HepG2 (cell line): ENCODE results near the gene SNRPD2. TPM values are rescaled to one million over a fixed set of nuclear protein-coding genes. Genes with fewer than 3 reads are reported as not detected.
A peak's percentile ranks its signal among the peaks of the same experiment; 100 is the strongest.

ENCODE experiments used
- ATF1 ChIP-seq: IDR thresholded peaks from 2 replicates; pipeline ENCODE4 v1.6.1; 2016; ENCODE audit warnings: mild to moderate bottlenecking, control low read depth
- FOXP4 ChIP-seq: sonication (generic); formaldehyde crosslinking; IDR thresholded peaks from 2 replicates; pipeline ENCODE4 v1.4.0; 2020; ENCODE audit warnings: missing genetic modification reagents
- IRF1 ChIP-seq: sonication (generic); formaldehyde crosslinking; IDR thresholded peaks from 2 replicates; pipeline ENCODE4 v1.4.0; 2020; ENCODE audit warnings: low read depth, mild to moderate bottlenecking, missing genetic modification reagents
- KAT8 ChIP-seq: IDR thresholded peaks from 2 replicates; pipeline ENCODE4 v1.6.1; 2016; ENCODE audit warnings: missing genetic modification reagents, missing compliant biosample characterization
- MEF2D ChIP-seq: sonication (generic); formaldehyde crosslinking; IDR thresholded peaks from 2 replicates; pipeline ENCODE4 v1.5.1; 2020; ENCODE audit warnings: mild to moderate bottlenecking, missing genetic modification reagents
- MXD1 ChIP-seq: sonication (generic); formaldehyde crosslinking; IDR thresholded peaks from 2 replicates; pipeline ENCODE4 v1.4.0; 2020; ENCODE audit warnings: mild to moderate bottlenecking, missing genetic modification reagents
- NCOA1 ChIP-seq: sonication (generic); formaldehyde crosslinking; IDR thresholded peaks from 2 replicates; pipeline ENCODE4 v1.9.0; 2021; ENCODE audit warnings: missing genetic modification reagents
- NPAS2 ChIP-seq: sonication (generic); formaldehyde crosslinking; IDR thresholded peaks from 2 replicates; pipeline ENCODE4 v1.8.0; 2022; ENCODE audit warnings: mild to moderate bottlenecking, missing genetic modification reagents, borderline replicate concordance
- POGZ ChIP-seq: sonication (generic); formaldehyde crosslinking; IDR thresholded peaks from 2 replicates; pipeline ENCODE4 v1.4.0; 2020; ENCODE audit warnings: mild to moderate bottlenecking, missing genetic modification reagents
- TARDBP ChIP-seq: sonication (generic); formaldehyde crosslinking; IDR thresholded peaks from 2 replicates; pipeline ENCODE4 v1.8.0; 2022; ENCODE audit warnings: mild to moderate bottlenecking, missing genetic modification reagents
- UBTF ChIP-seq: sonication (generic); formaldehyde crosslinking; IDR thresholded peaks from 2 replicates; pipeline ENCODE4 v1.4.0; 2020; ENCODE audit warnings: mild to moderate bottlenecking, missing genetic modification reagents
- ZFP41 ChIP-seq: sonication (generic); formaldehyde crosslinking; IDR thresholded peaks from 2 replicates; pipeline ENCODE4 v1.4.0; 2020; ENCODE audit warnings: mild to moderate bottlenecking, missing genetic modification reagents, borderline replicate concordance
- ZNF143 ChIP-seq: sonication (generic); formaldehyde crosslinking; IDR thresholded peaks from 2 replicates; pipeline ENCODE4 v1.4.0; 2020; ENCODE audit warnings: missing genetic modification reagents
- ZNF691 ChIP-seq: sonication (generic); formaldehyde crosslinking; IDR thresholded peaks from 2 replicates; pipeline ENCODE4 v1.4.0; 2020; ENCODE audit warnings: missing genetic modification reagents, low read depth, mild to moderate bottlenecking, borderline replicate concordance
- ZNF740 ChIP-seq: sonication (generic); formaldehyde crosslinking; IDR thresholded peaks from 2 replicates; pipeline ENCODE4 v1.4.0; 2020; ENCODE audit warnings: missing genetic modification reagents
- ZNF747 ChIP-seq: sonication (generic); formaldehyde crosslinking; IDR thresholded peaks from 2 replicates; pipeline ENCODE4 v1.8.1; 2023; ENCODE audit warnings: missing genetic modification reagents, mild to moderate bottlenecking, borderline replicate concordance
- ZSCAN25 ChIP-seq: sonication (generic); formaldehyde crosslinking; IDR thresholded peaks from 2 replicates; pipeline ENCODE4 v1.8.0; 2022; ENCODE audit warnings: mild to moderate bottlenecking, missing genetic modification reagents
- ZZZ3 ChIP-seq: sonication (generic); formaldehyde crosslinking; IDR thresholded peaks from 2 replicates; pipeline ENCODE4 v1.4.0; 2020; ENCODE audit warnings: missing genetic modification reagents, mild to moderate bottlenecking, borderline replicate concordance
- polyA plus RNA-seq, 8 experiments: library from polyadenylated mRNA; depleted of rRNA in 3 of 8; stranded (reverse) in 7 of 8; unstranded in 1 of 8; fragments of >200 nt; fragmentation: Illumina TruSeq in 4 of 8; extraction: Trizol in 4 of 8; gene quantifications; 2 replicates each; pipeline versions ENCODE4 v1.2.1 to v1.2.3, GENCODE V29; 2011 to 2016; ENCODE audit warnings: low read depth in 4 of 8, missing spikeins in 1 of 8, mixed read lengths in 1 of 8; ENCODE audit not compliant: insufficient read depth in 1 of 8
- total RNA-seq, 5 experiments: library from RNA; depleted of rRNA; stranded (reverse); fragments of >200 nt; fragmentation: Illumina TruSeq; extraction: Trizol; gene quantifications; 2 replicates each; pipeline ENCODE4 v1.2.3, GENCODE V29; 2016; ENCODE audit warnings: low read depth in 1 of 5

Gene SNRPD2
- total and polyA plus RNA-seq, 2 of the 13 experiments (the other 11 are each of a cell fraction or from before 2014, with no cell fraction given) = 299 to 485 TPM

GRCh38 chr19:45643024-45643926 is 48.5 kb downstream of the SNRPD2 start (continued):
- no peak for TF ChIP-seq IRF1 (CRISPR knock-in tag)
- TF ChIP-seq ZSCAN25 = no peak
- 0 out of 2 replicates have a peak, but pooled peaks have one; percentile 3 for TF ChIP-seq UBTF (CRISPR knock-in tag)
- 0 out of 2 replicates have a peak, but pooled peaks have one; percentile 8 for TF ChIP-seq POGZ
- TF ChIP-seq FOXP4 (CRISPR knock-in tag) = no peak
- no peak; the same call in 1 of the 2 replicates for TF ChIP-seq TARDBP (CRISPR knock-in tag)
- no peak for TF ChIP-seq ZNF747 (CRISPR knock-in tag)
- TF ChIP-seq ATF1 (CRISPR knock-in tag) = no peak
- TF ChIP-seq KAT8 (CRISPR knock-in tag) = no peak; the same call in 1 of the 2 replicates
- no peak for TF ChIP-seq NCOA1 (CRISPR knock-in tag)
- TF ChIP-seq ZNF691 = no peak
- TF ChIP-seq MXD1 = no peak
- TF ChIP-seq NPAS2 (CRISPR knock-in tag) = no peak
- 0 out of 2 replicates have a peak, but pooled peaks have one; percentile 16 for TF ChIP-seq ZNF143 (CRISPR knock-in tag)
- 0 out of 2 replicates have a peak, but pooled peaks have one; percentile 34 for TF ChIP-seq MEF2D (CRISPR knock-in tag)
- TF ChIP-seq ZNF740 (CRISPR knock-in tag) = no peak; the same call in 1 of the 2 replicates
- TF ChIP-seq ZFP41 (CRISPR knock-in tag) = no peak
- TF ChIP-seq ZZZ3 (CRISPR knock-in tag) = peak; percentile 39; the same call in 1 of the 2 replicates
